Fibroblast of the aortic adventitia (primary cell): ENCODE data around the gene RHCE. TPM values are rescaled to one million over a fixed set of nuclear protein-coding genes. Genes with fewer than 3 reads are reported as not detected.

Experiments
- DNase-seq: peaks from one replicate; pipeline ENCODE4 v3.0.0-alpha.2; 2010; ENCODE audit warnings: low read depth
- H3K4me3 ChIP-seq: 2 replicates; pipeline ENCODE4 v1.5.1; 2011; ENCODE audit warnings: low read depth, mild to moderate bottlenecking, control low read depth, low read length, moderate library complexity
- CTCF ChIP-seq: IDR thresholded peaks from 2 replicates; pipeline ENCODE4 v1.5.1; 2011; ENCODE audit warnings: mild to moderate bottlenecking, low read length, control low read depth, inconsistent platforms; ENCODE audit not compliant: insufficient read depth
- total RNA-seq: library from RNA; depleted of rRNA; stranded (reverse); fragments of >200 nt; gene quantifications from 2 replicates; pipeline ENCODE4 v1.2.3, GENCODE V29; 2012; ENCODE audit warnings: low replicate concordance

The RHCE gene
- total RNA-seq, 1 donor: 0.27 TPM

GRCh38 chr1:25460020-25460419 lies 39.4 kb upstream of the RHCE start:
- DNase-seq: no peak
- H3K4me3 ChIP-seq: no peak overlapping the region
- TF ChIP-seq CTCF: no peak

- H3K4me3 ChIP-seq: no peak overlapping the region
- no peak for TF ChIP-seq CTCF
- no peak for DNase-seq
Measured at GRCh38 chr1:25458541-25459298, 38.1 kb upstream of the RHCE start.

- TF ChIP-seq CTCF: no peak
- no peak overlapping the region for H3K4me3 ChIP-seq
- DNase-seq: no peak
Measured at GRCh38 chr1:25456502-25456901, 35.9 kb upstream of the RHCE start.

- no peak for DNase-seq
- no peak overlapping the region for H3K4me3 ChIP-seq
- no peak for TF ChIP-seq CTCF
Measured at GRCh38 chr1:25451908-25452307, 31.3 kb upstream of the RHCE start.

GRCh38 chr1:25450891-25451290 lies 30.3 kb upstream of the RHCE start:
- no peak for DNase-seq
- H3K4me3 ChIP-seq: no peak overlapping the region
- TF ChIP-seq CTCF: no peak

GRCh38 chr1:25447547-25447946 lies 26.9 kb upstream of the RHCE start:
- no peak overlapping the region for H3K4me3 ChIP-seq
- TF ChIP-seq CTCF: no peak

More at GRCh38 chr1:25447547-25447946, 26.9 kb upstream of the RHCE start:
- DNase-seq: no peak
